Myocyte (in vitro differentiated cells): ENCODE data around the gene ZNF471. TPM values are rescaled to one million over a fixed set of nuclear protein-coding genes. Genes with fewer than 3 reads are reported as not detected.

Source experiments
- DNase-seq: peaks from one replicate; pipeline ENCODE4 v3.0.0-alpha.2; 2012; ENCODE audit warnings: low read depth
- polyA plus RNA-seq: library from polyadenylated mRNA; unstranded; fragments of >200 nt; gene quantifications from one replicate; pipeline ENCODE4 v1.2.1, GENCODE V29; 2012; ENCODE audit warnings: missing spikeins
- total RNA-seq: library from RNA; depleted of rRNA; stranded (reverse); fragments of >200 nt; gene quantifications from 2 replicates; pipeline ENCODE4 v1.2.3, GENCODE V29; 2014

ZNF471 gene
- total RNA-seq: 1.4 and 2.2 TPM in 2 replicates
- 1.8 TPM for polyA plus RNA-seq

- peak; percentile 85 for DNase-seq
Observed at GRCh38 chr19:56507446-56508289, at the start of gene ZNF471. Gene ZNF471, plus strand, starts transcription at chr19:56507855. Its CDS starts 3,717 bp downstream, at chr19:56511572.

GRCh38 chr19:56474308-56474707 lies 33.3 kb upstream of the ZNF471 start:
- DNase-seq: no peak

GRCh38 chr19:56476093-56476492 lies 31.6 kb upstream of the ZNF471 start:
- no peak for DNase-seq

- peak; percentile 45 for DNase-seq
Observed at GRCh38 chr19:56476651-56477428, 30.8 kb upstream of the ZNF471 start, which contains the start of gene ZNF667. Gene ZNF667, minus strand, starts transcription at chr19:56477345. Its CDS starts 14,975 bp downstream, at chr19:56462370.

- DNase-seq: peak; percentile 86
Observed at GRCh38 chr19:56477429-56478338, 30.0 kb upstream of the ZNF471 start.

GRCh38 chr19:56491399-56491798 lies 16.3 kb upstream of the ZNF471 start:
- DNase-seq: no peak

GRCh38 chr19:56504581-56504980 lies 3.1 kb upstream of the ZNF471 start:
- no peak for DNase-seq

GRCh38 chr19:56508290-56508778 lies 679 bp downstream of the ZNF471 start:
- no peak for DNase-seq

- no peak for DNase-seq
Observed at GRCh38 chr19:56525214-56525860, 17.7 kb downstream of the ZNF471 start.

- no peak for DNase-seq
Observed at GRCh38 chr19:56537442-56537841, 29.8 kb downstream of the ZNF471 start.

GRCh38 chr19:56538254-56538760 lies 30.7 kb downstream of the ZNF471 start:
- peak; percentile 87 for DNase-seq

- DNase-seq: peak; percentile 61
Observed at GRCh38 chr19:56538761-56539263, 31.2 kb downstream of the ZNF471 start, which contains the start of gene ZFP28. Gene ZFP28, plus strand, starts transcription at chr19:56538948. Its CDS starts 71 bp downstream, at chr19:56539019.

- no peak for DNase-seq
Observed at GRCh38 chr19:56543776-56544175, 36.1 kb downstream of the ZNF471 start.

- DNase-seq: no peak
Observed at GRCh38 chr19:56547535-56547934, 39.9 kb downstream of the ZNF471 start.

- no peak for DNase-seq
Observed at GRCh38 chr19:56554272-56554869, 46.7 kb downstream of the ZNF471 start.

GRCh38 chr19:56562766-56563165 lies 55.1 kb downstream of the ZNF471 start:
- DNase-seq: no peak

GRCh38 chr19:56566904-56567273 lies 59.2 kb downstream of the ZNF471 start:
- DNase-seq: no peak

- peak; percentile 85 for DNase-seq
Observed at GRCh38 chr19:56567274-56568120, 59.8 kb downstream of the ZNF471 start, which contains the start of gene ZNF470. Gene ZNF470, plus strand, starts transcription at chr19:56567468. Its CDS starts 2,844 bp downstream, at chr19:56570312.
